ENCODE measurements around the gene PHGDH. TPM values are rescaled to one million over a fixed set of nuclear protein-coding genes. Genes with fewer than 3 reads are reported as not detected.
A peak's percentile ranks its signal among the peaks of the same experiment; 100 is the strongest.

PHGDH gene
- polyA plus RNA-seq: 1 to 10 TPM in 2 of 3 donors, not detected in 1; 2.6 to 3.8 TPM

DNA sequence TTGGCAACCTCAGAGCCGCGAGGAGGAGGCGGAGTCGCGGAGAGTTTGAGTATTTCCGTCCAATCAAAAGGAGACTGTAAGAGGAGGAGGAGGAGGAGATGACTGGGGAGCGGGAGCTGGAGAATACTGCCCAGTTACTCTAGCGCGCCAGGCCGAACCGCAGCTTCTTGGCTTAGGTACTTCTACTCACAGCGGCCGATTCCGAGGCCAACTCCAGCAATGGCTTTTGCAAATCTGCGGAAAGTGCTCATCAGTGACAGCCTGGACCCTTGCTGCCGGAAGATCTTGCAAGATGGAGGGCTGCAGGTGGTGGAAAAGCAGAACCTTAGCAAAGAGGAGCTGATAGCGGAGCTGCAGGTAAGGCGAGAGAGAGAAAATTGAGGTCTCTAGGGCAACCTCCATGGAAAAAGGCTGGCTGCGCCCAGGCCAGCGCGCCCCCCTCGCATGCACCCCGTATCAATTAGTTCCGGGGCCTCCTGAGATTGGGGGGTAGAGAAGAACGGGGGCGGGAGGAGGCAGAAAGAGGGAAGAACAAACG, at the start of gene PHGDH:
TSS of gene PHGDH (plus strand) at position 131 of the 538 bp plus-strand sequence. CDS start at position 220, 89 bp downstream.
- Mint-ChIP-seq H3K9me3 (no peaks in the 10 kb centered on the region), H3K27me3 (ENCODE audit: low read depth in 3 of 3) (peaks cover 3 to 15% (median 13%) of the 10 kb centered on the region in 3 donors), H3K4me3 (peak within 1 kb of the TSS; percentile 77 to 92 (median 87)), H3K27ac (no peak within 1 kb of the TSS), H3K4me1 (peaks cover 14 to 17% of the 10 kb centered on the region in 2 donors), H3K36me3 (no peaks in the 10 kb centered on the region)
- peak in 1 of 3 donors; percentile 1 for DNase-seq

DNA sequence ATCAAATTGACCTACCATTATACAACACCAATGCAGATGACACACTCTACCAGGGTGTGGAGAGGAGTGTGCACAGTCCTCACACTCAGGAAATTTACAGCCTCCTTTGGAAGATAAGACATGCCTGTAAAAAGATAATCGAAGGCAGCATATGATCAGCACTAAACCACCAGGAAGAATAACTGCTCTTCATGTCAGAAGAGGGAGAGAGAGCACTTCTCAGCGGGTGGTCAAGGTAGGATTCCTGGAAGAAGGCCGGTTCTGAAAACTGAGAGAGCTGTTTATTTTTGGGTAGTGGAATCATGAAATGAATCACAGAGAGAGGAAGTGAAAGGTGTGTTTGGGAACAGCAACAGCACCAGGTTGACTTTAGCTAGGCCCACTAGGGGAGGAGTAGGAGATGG, 49.7 kb upstream of the PHGDH start:
- H3K36me3 Mint-ChIP-seq: no peaks in the 10 kb centered on the region
- H3K27ac Mint-ChIP-seq: no peak overlapping the region
- H3K4me3 Mint-ChIP-seq: no peak overlapping the region
- H3K27me3 Mint-ChIP-seq (ENCODE audit: low read depth in 3 of 3): peaks cover 0 to 18% (median 0%) of the 10 kb centered on the region in 3 donors
- H3K9me3 Mint-ChIP-seq: no peaks in the 10 kb centered on the region
- no peak for DNase-seq
- no peaks in the 10 kb centered on the region for H3K4me1 Mint-ChIP-seq

DNA sequence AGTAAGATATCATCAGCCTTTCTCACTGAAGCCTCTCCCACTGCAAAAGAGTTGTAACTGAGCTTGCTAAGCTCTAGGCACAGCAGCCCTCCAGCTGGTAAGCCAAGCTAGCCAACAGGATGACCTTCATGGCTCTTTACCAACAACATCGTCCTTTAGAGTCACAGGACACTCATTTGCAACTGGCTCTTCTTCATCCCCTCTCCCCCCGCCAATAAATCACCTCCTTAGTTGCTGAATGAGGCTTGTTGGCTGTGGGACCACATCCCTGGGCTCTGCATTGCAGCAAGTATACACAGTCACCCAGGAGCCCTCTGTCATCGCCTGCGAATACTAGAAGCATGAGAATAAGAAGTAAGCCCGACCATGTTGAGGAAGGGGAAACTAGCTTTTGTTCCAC, 47.7 kb upstream of the PHGDH start:
- Mint-ChIP-seq H3K36me3 (no peaks in the 10 kb centered on the region), H3K27ac (no peak overlapping the region), H3K27me3 (ENCODE audit: low read depth in 3 of 3) (peaks cover 1 to 18% (median 3%) of the 10 kb centered on the region in 3 donors), H3K4me3 (no peak overlapping the region), H3K4me1 (no peaks in the 10 kb centered on the region), H3K9me3 (no peaks in the 10 kb centered on the region)
- no peak for DNase-seq

DNA sequence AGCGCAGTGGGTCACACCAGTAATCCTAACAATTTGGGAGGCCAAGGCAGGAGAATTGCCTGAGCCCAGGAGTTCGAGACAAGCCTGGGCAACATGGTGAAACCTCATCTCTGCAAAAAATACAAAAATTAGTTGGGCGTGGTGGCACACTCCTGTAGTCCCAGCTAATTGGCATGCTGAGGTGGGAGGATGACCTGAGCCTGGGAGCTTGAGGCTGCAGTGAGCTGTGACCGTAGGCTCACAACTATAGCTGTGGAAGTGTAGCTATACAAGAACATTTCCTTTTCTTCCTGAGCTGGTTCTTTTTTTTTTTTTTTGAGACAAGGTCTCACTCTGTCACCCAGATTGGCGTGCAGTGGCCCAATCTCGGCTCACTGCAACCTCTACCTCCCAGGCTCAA, 44.6 kb upstream of the PHGDH start:
- Mint-ChIP-seq H3K4me1 (no peaks in the 10 kb centered on the region), H3K4me3 (no peak overlapping the region), H3K36me3 (no peaks in the 10 kb centered on the region), H3K27me3 (ENCODE audit: low read depth in 3 of 3) (peaks cover 3 to 18% (median 3%) of the 10 kb centered on the region in 3 donors), H3K27ac (no peak overlapping the region), H3K9me3 (peaks cover 0 to 2% (median 0%) of the 10 kb centered on the region in 6 donors)
- DNase-seq: no peak

DNA sequence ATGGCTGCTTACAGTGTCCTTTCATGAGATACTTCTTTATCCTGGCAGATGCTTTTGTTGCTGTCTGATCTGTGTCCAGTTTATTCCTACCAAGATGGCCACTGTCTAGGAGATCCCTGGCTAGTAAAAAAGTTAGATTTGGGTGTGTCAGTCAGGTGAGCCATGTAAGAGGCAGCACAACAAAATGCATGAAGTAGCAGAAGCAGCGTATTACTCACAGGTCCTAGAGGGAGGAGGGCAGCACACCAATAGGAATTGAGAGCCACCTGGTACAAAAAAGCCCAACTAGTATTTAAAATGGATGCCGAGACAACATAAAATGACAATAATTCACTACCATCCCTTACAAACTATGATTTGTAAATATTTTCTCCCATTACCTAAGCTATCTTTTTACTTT, 40.8 kb upstream of the PHGDH start:
- no peak overlapping the region for H3K27ac Mint-ChIP-seq
- H3K4me1 Mint-ChIP-seq: peaks cover 5 to 11% of the 10 kb centered on the region in 2 donors
- no peaks in the 10 kb centered on the region for H3K36me3 Mint-ChIP-seq
- DNase-seq: no peak
- H3K9me3 Mint-ChIP-seq: peaks cover 0 to 2% (median 0%) of the 10 kb centered on the region in 6 donors
- H3K4me3 Mint-ChIP-seq: no peak overlapping the region
- peaks cover 5 to 8% (median 7%) of the 10 kb centered on the region in 3 donors for H3K27me3 Mint-ChIP-seq (ENCODE audit: low read depth in 3 of 3)

DNA sequence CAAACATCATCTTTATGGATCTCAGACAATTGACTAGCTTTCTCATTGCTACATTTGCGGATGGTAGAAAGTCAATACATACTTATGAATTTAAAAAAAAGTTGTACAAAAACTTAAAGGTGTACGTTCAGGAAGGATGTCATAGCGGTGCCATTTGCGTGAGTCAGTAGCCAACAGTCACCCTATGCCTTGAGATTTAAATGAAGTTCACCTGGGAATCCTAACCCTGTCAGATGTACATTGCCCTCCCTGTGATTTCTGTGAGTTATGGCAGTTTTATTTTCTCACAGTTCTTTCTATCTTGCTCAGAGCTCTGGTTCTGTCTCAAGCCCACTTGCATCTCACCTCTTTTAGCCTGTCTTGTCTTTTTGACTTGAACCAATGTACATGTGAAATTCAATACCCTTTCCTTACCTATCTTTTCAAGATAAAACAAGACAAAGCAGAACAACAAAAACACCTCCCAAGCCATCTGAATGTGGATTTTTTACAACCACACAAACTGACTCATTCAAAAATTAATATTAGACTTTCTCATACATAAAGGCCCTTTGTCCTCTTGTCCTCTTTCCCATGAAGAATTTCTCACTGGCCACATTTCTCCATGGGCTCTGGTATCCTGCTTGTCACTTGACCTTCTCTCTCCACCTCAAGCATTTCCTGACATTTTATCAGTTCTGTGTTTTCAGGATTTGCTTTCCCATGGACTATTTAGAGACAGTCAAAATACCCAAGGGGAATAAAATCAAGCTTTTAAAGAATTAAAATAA, 38.4 kb upstream of the PHGDH start:
- Mint-ChIP-seq H3K9me3 (peaks cover 0 to 2% (median 0%) of the 10 kb centered on the region in 6 donors), H3K27ac (no peak overlapping the region), H3K4me3 (no peak overlapping the region), H3K36me3 (no peaks in the 10 kb centered on the region), H3K27me3 (ENCODE audit: low read depth in 3 of 3) (peaks cover 4 to 7% (median 6%) of the 10 kb centered on the region in 3 donors), H3K4me1 (peaks cover 5 to 11% of the 10 kb centered on the region in 2 donors)
- DNase-seq: no peak

DNA sequence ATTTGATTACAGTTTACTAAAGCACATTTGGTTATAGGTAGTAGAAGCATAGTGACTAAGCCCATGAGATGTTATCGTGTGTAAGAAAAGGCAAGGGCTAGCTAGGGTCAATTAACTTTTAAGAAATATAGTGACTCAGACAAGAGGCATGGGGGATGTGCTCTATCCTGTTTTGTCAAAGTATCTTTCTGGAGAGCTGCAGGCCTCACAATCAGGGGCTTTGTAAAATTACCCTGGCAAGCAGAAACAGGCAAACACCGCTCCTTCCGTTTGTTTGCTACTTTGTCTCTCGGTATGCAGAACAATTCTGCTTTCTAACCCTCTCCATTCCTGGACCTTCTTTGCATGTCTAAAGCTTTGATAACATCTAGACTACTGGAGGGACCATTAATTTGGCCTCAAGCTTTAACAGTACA, 37.6 kb upstream of the PHGDH start:
- H3K4me3 Mint-ChIP-seq: no peak overlapping the region
- peaks cover 0 to 2% (median 0%) of the 10 kb centered on the region in 6 donors for H3K9me3 Mint-ChIP-seq
- peaks cover 5 to 11% of the 10 kb centered on the region in 2 donors for H3K4me1 Mint-ChIP-seq
- no peaks in the 10 kb centered on the region for H3K36me3 Mint-ChIP-seq
- no peak for DNase-seq
- no peak overlapping the region for H3K27ac Mint-ChIP-seq
- peaks cover 4 to 6% (median 6%) of the 10 kb centered on the region in 3 donors for H3K27me3 Mint-ChIP-seq (ENCODE audit: low read depth in 3 of 3)

DNA sequence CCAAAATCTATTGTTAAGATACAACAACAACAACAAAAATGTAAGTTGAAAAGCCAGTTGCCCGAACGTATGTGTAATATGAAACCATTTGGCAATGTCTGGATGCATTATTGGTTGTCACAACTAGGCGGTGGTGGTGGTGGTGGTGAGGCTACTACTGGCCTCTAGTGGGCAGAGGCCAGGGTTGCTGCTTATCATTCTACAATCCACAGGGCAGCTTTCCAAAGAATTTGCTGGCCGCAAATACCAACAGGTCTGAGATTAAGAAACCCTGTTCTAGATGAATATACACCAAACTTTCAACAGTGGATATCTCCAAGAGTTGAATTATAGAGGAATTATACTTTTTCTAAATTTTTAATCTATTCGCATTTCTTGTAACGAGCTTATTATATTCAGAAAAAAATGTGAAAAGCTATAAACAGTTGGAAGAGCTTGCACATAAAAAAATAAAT, 36.9 kb upstream of the PHGDH start:
- Mint-ChIP-seq H3K36me3 (no peaks in the 10 kb centered on the region), H3K27ac (no peak overlapping the region), H3K4me1 (peaks cover 5 to 11% of the 10 kb centered on the region in 2 donors), H3K4me3 (peak overlapping the region in 2 of 5 donors; percentile 65 to 68), H3K27me3 (ENCODE audit: low read depth in 3 of 3) (peaks cover 4 to 6% (median 6%) of the 10 kb centered on the region in 3 donors), H3K9me3 (peaks cover 0 to 2% (median 0%) of the 10 kb centered on the region in 6 donors)
- DNase-seq: peak in 2 of 3 donors; percentile 9 to 13

DNA sequence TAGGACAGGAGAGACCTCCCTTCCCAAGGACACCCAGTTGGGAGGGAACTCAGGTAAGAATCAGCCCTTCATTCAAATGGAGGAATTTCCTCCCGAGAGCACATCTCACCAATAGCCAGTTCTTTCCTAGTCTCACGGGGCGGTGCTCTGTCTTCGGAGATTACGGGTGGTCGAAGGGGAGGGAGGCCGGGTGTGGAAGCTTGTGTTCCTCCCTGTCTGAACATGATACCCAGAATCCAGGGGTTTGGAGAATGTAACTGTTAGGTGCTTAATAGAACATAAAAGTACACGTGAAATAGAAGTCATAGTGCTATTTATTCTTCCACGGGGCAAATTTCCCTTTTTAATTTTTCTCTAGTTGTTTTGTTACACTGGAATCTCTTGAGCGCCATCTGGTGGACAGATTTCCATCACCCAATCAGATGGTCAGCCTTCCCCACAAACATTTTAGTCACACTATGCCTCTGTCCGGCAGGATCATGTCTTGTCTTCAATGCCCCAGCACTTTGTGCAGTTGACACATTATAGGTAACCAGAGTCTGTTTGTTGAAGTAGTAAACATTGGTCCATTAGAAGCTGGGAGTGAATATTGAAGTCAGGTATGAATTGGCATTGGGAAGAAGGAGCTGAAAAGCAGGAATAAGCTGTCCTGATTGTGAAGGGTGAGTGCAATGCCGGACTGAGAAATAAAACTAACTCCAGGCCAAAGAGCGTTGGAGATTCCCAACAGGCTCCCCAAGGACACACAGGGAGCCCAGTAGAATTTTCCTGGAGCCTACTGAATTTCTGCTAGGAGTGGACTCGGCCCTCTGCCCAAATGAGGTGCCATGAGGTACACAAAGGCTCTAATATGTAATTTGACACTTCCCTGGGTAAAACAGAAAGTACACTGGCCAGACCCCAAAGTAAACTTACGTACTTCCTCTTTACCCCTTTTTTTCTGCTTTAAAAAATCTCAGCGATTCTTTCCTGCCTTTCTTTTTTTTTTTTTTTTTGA, 36.1 kb upstream of the PHGDH start:
- H3K4me1 Mint-ChIP-seq: peaks cover 5 to 11% of the 10 kb centered on the region in 2 donors
- no peak overlapping the region for H3K27ac Mint-ChIP-seq
- peak; percentile 25 to 43 (median 27) for DNase-seq
- H3K27me3 Mint-ChIP-seq (ENCODE audit: low read depth in 3 of 3): peaks cover 4 to 6% (median 6%) of the 10 kb centered on the region in 3 donors
- no peaks in the 10 kb centered on the region for H3K9me3 Mint-ChIP-seq
- H3K4me3 Mint-ChIP-seq: peak overlapping the region; percentile 4 to 68 (median 63)
- no peaks in the 10 kb centered on the region for H3K36me3 Mint-ChIP-seq

DNA sequence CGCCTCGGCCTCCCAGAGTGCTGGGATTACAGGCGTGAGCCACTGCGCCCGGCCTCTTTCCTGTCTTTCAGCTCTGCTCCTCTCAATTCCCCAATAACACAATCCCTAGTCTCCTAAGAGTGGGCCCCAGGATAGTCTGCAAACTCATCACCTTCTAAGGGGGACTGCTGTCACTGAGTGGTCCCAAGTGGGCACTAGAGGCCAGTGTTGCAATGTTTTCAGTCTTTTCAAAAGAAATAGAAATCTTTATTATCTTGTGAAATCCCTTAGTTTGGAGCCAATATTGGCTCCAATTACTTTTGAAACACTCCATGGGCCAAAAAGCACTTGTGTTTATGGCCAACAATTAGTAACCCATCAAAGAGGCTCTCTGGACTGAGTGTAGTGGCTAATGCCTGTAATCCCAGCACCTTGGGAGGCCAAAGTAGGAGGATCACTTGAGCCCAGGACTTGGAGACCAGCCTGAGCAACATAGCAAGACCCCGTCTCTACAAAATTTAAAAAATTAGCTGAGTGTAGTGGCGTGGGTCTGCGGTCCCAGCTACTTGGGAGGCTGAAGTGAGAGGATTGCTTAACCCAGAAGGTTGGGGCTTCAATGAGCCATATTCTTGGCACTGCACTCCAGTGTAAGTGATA, 35.0 kb upstream of the PHGDH start:
- Mint-ChIP-seq H3K9me3 (no peaks in the 10 kb centered on the region), H3K36me3 (no peaks in the 10 kb centered on the region), H3K4me1 (peaks cover 5 to 11% of the 10 kb centered on the region in 2 donors), H3K27me3 (ENCODE audit: low read depth in 3 of 3) (peaks cover 2 to 6% (median 4%) of the 10 kb centered on the region in 3 donors), H3K4me3 (no peak overlapping the region), H3K27ac (no peak overlapping the region)
- no peak for DNase-seq

DNA sequence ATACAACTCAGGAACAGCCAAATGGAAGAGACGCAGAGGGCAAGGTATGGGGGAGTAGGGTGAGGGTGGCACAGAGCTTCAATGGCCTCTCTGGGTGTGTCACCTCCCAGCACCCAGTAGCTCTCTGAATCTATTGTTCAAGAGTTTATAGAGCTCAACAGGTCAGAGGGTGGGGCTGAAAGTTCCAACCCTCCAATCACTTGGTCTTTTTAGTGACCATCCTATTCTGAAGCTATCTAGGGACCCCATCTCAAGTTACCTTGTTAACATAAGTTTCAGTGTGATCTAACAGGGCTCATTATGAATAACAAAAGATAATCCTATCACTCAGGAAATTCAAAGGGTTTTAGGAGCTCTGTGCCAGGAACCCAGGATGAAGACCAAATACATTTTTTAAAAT, 32.5 kb upstream of the PHGDH start:
- Mint-ChIP-seq H3K36me3 (no peaks in the 10 kb centered on the region), H3K27me3 (ENCODE audit: low read depth in 3 of 3) (peaks cover 0 to 4% (median 3%) of the 10 kb centered on the region in 3 donors), H3K27ac (no peak overlapping the region), H3K4me3 (no peak overlapping the region), H3K4me1 (peaks cover 5 to 11% of the 10 kb centered on the region in 2 donors), H3K9me3 (no peaks in the 10 kb centered on the region)
- DNase-seq: no peak

DNA sequence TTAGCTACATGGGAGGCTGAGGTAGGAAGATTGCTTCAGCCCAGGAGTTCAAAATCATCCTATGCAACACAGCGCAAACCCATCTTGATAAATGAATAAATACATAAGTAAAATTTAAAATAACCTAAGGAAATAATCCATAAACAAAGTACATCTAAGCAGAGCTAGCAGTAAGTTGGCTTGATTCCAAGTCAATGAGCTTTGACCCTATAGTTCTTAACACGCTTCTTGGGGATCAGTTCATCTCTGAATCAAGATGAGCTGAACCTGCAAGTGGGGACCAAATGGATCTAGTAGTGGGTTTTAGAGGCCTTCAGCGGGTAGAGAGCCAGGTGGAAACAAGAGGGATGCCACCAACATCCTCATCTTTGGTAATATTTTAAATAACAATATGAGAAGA, 31.5 kb upstream of the PHGDH start:
- H3K4me1 Mint-ChIP-seq: peaks cover 4 to 7% of the 10 kb centered on the region in 2 donors
- no peaks in the 10 kb centered on the region for H3K9me3 Mint-ChIP-seq

DNA sequence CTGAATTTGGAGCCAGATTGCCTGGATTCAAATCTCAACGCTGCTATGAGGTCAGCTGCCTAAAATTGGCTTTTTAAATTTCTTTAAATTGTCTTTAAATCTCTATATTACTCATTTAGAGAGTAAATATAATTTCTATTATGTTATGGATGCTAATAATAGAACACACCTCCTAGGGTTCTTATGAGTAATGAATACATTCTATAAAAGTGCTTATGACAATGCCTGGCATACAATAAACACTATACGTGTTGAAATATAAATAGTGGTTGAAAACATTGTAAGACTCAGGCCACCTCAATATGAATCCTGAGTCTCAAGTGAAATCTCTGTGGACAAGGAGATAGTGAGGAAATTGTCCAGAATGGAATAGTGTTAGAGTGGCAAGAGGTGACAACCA, 31.0 kb upstream of the PHGDH start:
- Mint-ChIP-seq H3K4me1 (peaks cover 0 to 1% of the 10 kb centered on the region in 2 donors), H3K27ac (no peak overlapping the region), H3K9me3 (no peaks in the 10 kb centered on the region), H3K36me3 (no peaks in the 10 kb centered on the region), H3K4me3 (no peak overlapping the region), H3K27me3 (ENCODE audit: low read depth in 3 of 3) (peaks cover 0 to 2% (median 1%) of the 10 kb centered on the region in 3 donors)
- no peak for DNase-seq

More for the DNA sequence above, 31.5 kb upstream of the PHGDH start:
- H3K36me3 Mint-ChIP-seq: no peaks in the 10 kb centered on the region
- H3K27ac Mint-ChIP-seq: no peak overlapping the region
- H3K4me3 Mint-ChIP-seq: no peak overlapping the region
- DNase-seq: no peak
- H3K27me3 Mint-ChIP-seq (ENCODE audit: low read depth in 3 of 3): peaks cover 0 to 4% (median 1%) of the 10 kb centered on the region in 3 donors

Measured in immature natural killer cell (primary cell).